Mucosa of stomach (tissue), 1 donor: Measurements from ENCODE around the gene PTH2.
"Not testable (repeated sequence)": the region's sequence is repeated elsewhere in the genome, so short reads cannot be mapped to it uniquely, and the experiment has no call there.

Source experiments
- H3K27me3 ChIP-seq: one replicate; pipeline ENCODE4 v1.7.0; 2013; ENCODE audit warnings: mild to moderate bottlenecking, low read length; ENCODE audit not compliant: control insufficient read depth, insufficient read depth
- H3K36me3 ChIP-seq: one replicate; pipeline ENCODE4 v1.7.0; 2013; ENCODE audit warnings: low read length; ENCODE audit not compliant: control insufficient read depth, insufficient read depth
- H3K4me1 ChIP-seq: one replicate; pipeline ENCODE4 v1.7.0; 2013; ENCODE audit warnings: mild to moderate bottlenecking, low read length; ENCODE audit not compliant: control insufficient read depth, insufficient read depth
- H3K4me3 ChIP-seq: one replicate; pipeline ENCODE4 v1.7.0; 2013; ENCODE audit warnings: low read length
- H3K9ac ChIP-seq: one replicate; pipeline ENCODE4 v1.7.0; 2013; ENCODE audit warnings: mild to moderate bottlenecking, low read length, moderate library complexity
- H3K9me3 ChIP-seq: one replicate; pipeline ENCODE4 v1.7.0; 2013; ENCODE audit warnings: mild to moderate bottlenecking, low read length, moderate library complexity; ENCODE audit not compliant: control insufficient read depth
- donor health status: Pancreatic carcinoma.

Gene PTH2

GRCh38 chr19:49378512-49378911, 44.7 kb downstream of the PTH2 start:
- H3K9me3 ChIP-seq, result no peaks in the 10 kb centered on the region
- no peak overlapping the region for H3K4me3 ChIP-seq
- H3K9ac ChIP-seq, result no peak overlapping the region
- H3K36me3 ChIP-seq, result no peaks in the 10 kb centered on the region
- H3K27me3 ChIP-seq, result peaks cover 4% of the 10 kb centered on the region
- no peaks in the 10 kb centered on the region for H3K4me1 ChIP-seq

GRCh38 chr19:49374665-49375434, 48.4 kb downstream of the PTH2 start:
- H3K9me3 ChIP-seq, result no peaks in the 10 kb centered on the region
- H3K36me3 ChIP-seq, result no peaks in the 10 kb centered on the region
- peaks cover 4% of the 10 kb centered on the region for H3K27me3 ChIP-seq
- H3K9ac ChIP-seq, result no peak overlapping the region
- no peak overlapping the region for H3K4me3 ChIP-seq
- H3K4me1 ChIP-seq, result no peaks in the 10 kb centered on the region

GRCh38 chr19:49373174-49373573, 50.1 kb downstream of the PTH2 start:
- not testable (repeated sequence) for H3K4me1 ChIP-seq

More at GRCh38 chr19:49373174-49373573, 50.1 kb downstream of the PTH2 start:
- H3K4me3 ChIP-seq, H3K27me3 ChIP-seq, H3K9me3 ChIP-seq, H3K9ac ChIP-seq, H3K36me3 ChIP-seq: not testable (repeated sequence)
